Type B pancreatic cell (in vitro differentiated cells): ENCODE results near the gene KRTAP6-2. TPM values are rescaled to one million over a fixed set of nuclear protein-coding genes. Genes with fewer than 3 reads are reported as not detected.

Experiments used
- DNase-seq: peaks from one replicate; pipeline ENCODE4 v3.0.0; 2021; ENCODE audit warnings: mixed read lengths; ENCODE audit not compliant: unreplicated experiment; ENCODE audit errors: extremely low spot score
- H3K27ac Mint-ChIP-seq: 2 replicates; pipeline ENCODE4 v1.8.0; 2021; ENCODE audit warnings: mild to moderate bottlenecking, mixed read lengths
- H3K27me3 Mint-ChIP-seq: 2 replicates; pipeline ENCODE4 v1.8.0; 2021; ENCODE audit warnings: mixed read lengths
- H3K36me3 Mint-ChIP-seq: 2 replicates; pipeline ENCODE4 v1.8.0; 2021; ENCODE audit warnings: mixed read lengths
- H3K4me1 Mint-ChIP-seq: one replicate; pipeline ENCODE4 v1.8.0; 2021; ENCODE audit warnings: mixed read lengths; ENCODE audit not compliant: unreplicated experiment
- H3K4me3 Mint-ChIP-seq: 2 replicates; pipeline ENCODE4 v1.8.0; 2021; ENCODE audit warnings: mild to moderate bottlenecking, mixed read lengths
- H3K9me3 Mint-ChIP-seq: 2 replicates; pipeline ENCODE4 v1.8.0; 2021; ENCODE audit warnings: mixed read lengths
- total RNA-seq: library from RNA; stranded (reverse); gene quantifications from 2 replicates; pipeline ENCODE4 v1.2.1, GENCODE V29; 2021; ENCODE audit warnings: low replicate concordance
- TF ChIP-seq, protein P1 (sequence below): fragments of 200-600 bp; sonication (generic); conservative IDR thresholded peaks from 2 replicates; pipeline ENCODE4 v1.5.0; 2021; ENCODE audit warnings: antibody characterized with exemption, mild to moderate bottlenecking

The KRTAP6-2 gene
- total RNA-seq, 1 donor from 2014 or later, result not detected

DNA sequence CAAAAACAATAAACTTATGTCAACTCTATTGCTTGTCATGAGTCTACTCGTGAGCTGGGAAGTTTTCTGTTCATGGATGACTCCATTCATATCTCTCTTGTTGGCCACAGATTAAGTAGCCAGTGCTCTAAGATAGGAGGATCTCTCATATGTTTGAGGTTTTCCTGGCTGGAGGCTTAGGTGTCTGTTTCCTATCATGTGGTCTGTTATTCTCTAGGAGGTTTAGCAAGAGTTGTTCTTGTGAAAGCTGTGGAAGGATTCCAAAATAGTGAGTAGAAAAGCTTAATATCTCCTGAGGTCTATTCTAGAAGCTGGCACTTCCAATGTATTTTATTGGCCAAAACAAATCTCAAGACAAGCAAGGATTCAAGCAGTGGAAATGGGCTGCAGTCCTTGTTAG, 30.5 kb upstream of the KRTAP6-2 start:
- no peaks in the 10 kb centered on the region for H3K27me3 Mint-ChIP-seq
- TF ChIP-seq, protein P1, sequence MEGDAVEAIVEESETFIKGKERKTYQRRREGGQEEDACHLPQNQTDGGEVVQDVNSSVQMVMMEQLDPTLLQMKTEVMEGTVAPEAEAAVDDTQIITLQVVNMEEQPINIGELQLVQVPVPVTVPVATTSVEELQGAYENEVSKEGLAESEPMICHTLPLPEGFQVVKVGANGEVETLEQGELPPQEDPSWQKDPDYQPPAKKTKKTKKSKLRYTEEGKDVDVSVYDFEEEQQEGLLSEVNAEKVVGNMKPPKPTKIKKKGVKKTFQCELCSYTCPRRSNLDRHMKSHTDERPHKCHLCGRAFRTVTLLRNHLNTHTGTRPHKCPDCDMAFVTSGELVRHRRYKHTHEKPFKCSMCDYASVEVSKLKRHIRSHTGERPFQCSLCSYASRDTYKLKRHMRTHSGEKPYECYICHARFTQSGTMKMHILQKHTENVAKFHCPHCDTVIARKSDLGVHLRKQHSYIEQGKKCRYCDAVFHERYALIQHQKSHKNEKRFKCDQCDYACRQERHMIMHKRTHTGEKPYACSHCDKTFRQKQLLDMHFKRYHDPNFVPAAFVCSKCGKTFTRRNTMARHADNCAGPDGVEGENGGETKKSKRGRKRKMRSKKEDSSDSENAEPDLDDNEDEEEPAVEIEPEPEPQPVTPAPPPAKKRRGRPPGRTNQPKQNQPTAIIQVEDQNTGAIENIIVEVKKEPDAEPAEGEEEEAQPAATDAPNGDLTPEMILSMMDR, result no peak
- no peaks in the 10 kb centered on the region for H3K9me3 Mint-ChIP-seq
- no peak overlapping the region for H3K4me3 Mint-ChIP-seq
- no peak for DNase-seq
- no peaks in the 10 kb centered on the region for H3K4me1 Mint-ChIP-seq
- no peaks in the 10 kb centered on the region for H3K36me3 Mint-ChIP-seq
- H3K27ac Mint-ChIP-seq, result no peak overlapping the region

DNA sequence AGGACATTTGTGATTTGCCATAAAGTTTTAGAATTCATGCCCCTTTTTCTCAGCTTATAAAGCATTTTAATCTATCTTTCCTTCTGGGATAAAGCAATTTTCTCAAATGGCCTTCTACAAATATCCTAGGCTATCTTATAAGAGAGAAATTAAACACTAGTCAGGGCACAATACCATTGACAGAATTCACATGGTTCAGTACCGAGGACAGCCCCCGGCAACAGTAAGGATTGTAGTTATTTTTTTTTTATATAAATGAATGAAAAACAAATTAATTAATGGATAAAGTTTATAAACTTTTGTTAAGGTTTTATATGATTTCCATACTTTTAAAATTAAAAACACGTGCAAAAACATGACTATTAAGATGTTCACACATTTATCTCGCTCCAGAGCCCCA, 29.4 kb upstream of the KRTAP6-2 start:
- H3K36me3 Mint-ChIP-seq, result no peaks in the 10 kb centered on the region
- no peaks in the 10 kb centered on the region for H3K27me3 Mint-ChIP-seq
- no peak overlapping the region for H3K27ac Mint-ChIP-seq
- H3K4me1 Mint-ChIP-seq, result no peaks in the 10 kb centered on the region
- TF ChIP-seq, protein P1, result no peak
- H3K4me3 Mint-ChIP-seq, result no peak overlapping the region
- DNase-seq, result no peak
- no peaks in the 10 kb centered on the region for H3K9me3 Mint-ChIP-seq

DNA sequence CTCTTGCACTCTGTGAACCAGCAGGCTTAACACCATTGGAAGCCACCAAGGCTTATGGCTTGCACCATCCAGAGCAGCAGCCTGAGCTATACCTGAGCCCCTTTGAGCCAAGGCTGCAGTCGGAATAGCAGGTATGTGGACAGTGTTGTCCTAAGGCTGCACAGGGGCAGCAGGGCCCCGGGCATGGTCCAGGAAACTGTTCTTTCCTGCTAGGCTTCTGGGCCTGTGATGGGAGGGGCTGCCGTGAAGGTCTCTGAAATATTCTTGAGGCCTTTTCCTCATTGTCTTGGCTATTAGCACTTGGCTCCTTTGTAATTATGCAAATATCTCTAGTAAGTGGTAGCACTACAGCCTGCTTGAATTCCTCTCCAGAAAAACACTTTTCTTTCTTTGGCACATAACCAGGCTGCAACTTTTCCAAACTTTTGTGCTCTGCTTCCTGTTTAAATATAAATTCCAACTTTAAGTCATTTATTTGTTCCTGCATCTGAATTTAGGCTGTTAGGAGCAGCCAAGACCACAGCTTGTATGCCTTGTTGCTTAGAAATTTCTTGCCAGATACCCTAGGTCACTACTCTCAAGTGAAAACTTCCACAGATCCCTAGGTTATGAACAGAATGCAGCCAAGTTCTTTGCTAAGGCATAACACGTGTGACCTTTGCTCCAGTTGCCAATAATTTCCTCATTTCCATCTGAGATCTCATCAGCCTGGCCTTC, 26.9 kb upstream of the KRTAP6-2 start:
- DNase-seq, result no peak
- Mint-ChIP-seq H3K27ac (no peak overlapping the region), H3K4me3 (no peak overlapping the region), H3K36me3 (no peaks in the 10 kb centered on the region), H3K4me1 (no peaks in the 10 kb centered on the region), H3K9me3 (no peaks in the 10 kb centered on the region), H3K27me3 (no peaks in the 10 kb centered on the region)
- TF ChIP-seq, protein P1, result no peak

DNA sequence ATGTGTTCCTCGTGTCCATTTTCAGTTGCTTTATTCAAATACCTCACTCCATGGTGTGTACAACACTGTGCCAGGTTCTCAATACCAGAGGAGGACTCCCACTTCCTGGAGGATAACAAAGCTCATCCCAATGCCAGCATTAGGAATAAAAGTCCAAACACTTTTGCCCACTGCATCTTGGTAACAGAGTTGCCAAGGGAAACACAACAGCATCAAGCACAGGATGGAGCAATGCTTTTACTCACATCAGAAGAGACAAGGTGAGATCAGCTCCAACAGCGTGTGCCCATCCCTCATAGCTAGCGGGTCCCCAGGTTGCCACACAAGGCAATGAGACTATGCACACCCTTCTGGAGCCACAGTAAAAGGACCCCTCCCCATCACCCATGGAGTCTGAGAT, 24.7 kb upstream of the KRTAP6-2 start:
- Mint-ChIP-seq H3K27ac (no peak overlapping the region), H3K36me3 (no peaks in the 10 kb centered on the region), H3K27me3 (no peaks in the 10 kb centered on the region), H3K4me1 (no peaks in the 10 kb centered on the region), H3K9me3 (no peaks in the 10 kb centered on the region), H3K4me3 (no peak overlapping the region)
- TF ChIP-seq, protein P1, result no peak
- DNase-seq, result no peak

DNA sequence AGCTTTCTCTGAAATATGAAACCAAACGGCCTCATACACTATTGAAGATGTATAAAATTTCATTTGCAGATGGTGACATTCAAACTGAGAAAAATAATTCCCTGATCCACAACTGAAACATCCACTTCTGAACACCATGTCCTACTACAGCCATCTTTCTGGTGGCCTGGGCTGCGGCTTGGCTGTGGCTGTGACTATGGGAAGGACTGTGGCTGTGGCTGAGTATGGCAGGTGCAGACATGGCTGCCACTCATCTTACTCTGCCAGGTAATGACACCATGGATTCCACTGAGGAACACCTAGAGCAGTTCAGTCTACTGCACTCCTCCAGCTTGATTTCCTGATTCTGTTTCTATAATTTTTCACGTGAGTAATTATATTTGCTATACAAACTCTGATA, 21.8 kb upstream of the KRTAP6-2 start, which contains the start of gene KRTAP20-4:
Gene KRTAP20-4 (plus strand): TSS at position 106 of the 400 bp plus-strand sequence.
- DNase-seq, result no peak
- Mint-ChIP-seq H3K4me1 (no peaks in the 10 kb centered on the region), H3K27me3 (no peaks in the 10 kb centered on the region), H3K36me3 (no peaks in the 10 kb centered on the region), H3K4me3 (no peak within 1 kb of the TSS), H3K27ac (no peak within 1 kb of the TSS), H3K9me3 (no peaks in the 10 kb centered on the region)
- TF ChIP-seq, protein P1, result no peak
